Measurements from ENCODE around the gene CEP104. TPM values are rescaled to one million over a fixed set of nuclear protein-coding genes. Genes with fewer than 3 reads are reported as not detected.
A peak's percentile ranks its signal among the peaks of the same experiment; 100 is the strongest.

The CEP104 gene
- total RNA-seq, 2 donors from 2014 or later = 41.1 to 52.7 TPM

DNA sequence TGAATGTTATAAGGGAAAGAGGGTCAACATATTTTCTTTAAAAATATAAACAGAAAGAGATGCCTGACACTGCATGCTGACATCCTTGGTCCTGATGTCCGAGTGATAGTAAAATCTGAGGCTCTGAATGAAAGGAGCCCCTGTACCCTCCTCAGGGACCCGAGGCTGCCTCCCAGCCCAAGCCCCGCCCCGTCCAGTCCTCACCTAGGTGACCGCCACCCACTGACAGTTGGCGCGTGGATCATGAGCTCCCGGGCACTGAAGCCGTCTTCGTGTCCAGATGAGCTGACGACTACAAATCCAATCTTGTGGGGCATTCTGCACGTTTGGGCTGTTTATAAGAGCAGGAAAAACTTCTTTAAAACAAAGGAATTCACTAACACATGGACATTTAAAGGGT is 4.9 kb downstream of the CEP104 start:
- TF ChIP-seq CTCF (IDR thresholded peaks at IDR 0.05) = no peak
- H3K9ac ChIP-seq (ENCODE audit: low read depth in 2 of 2, low read length in 2 of 2) = no peak overlapping the region
- no peak overlapping the region for H3K4me3 ChIP-seq
- no peak overlapping the region for H3K27ac ChIP-seq
- H3K27me3 ChIP-seq = no peaks in the 10 kb centered on the region
- no peaks in the 10 kb centered on the region for H3K4me1 ChIP-seq
- no peaks in the 10 kb centered on the region for H3K9me3 ChIP-seq
- DNase-seq = no peak
- intact Hi-C loops (cut with DNase I) = no loop called here
- H3K36me3 ChIP-seq = no peaks in the 10 kb centered on the region

DNA sequence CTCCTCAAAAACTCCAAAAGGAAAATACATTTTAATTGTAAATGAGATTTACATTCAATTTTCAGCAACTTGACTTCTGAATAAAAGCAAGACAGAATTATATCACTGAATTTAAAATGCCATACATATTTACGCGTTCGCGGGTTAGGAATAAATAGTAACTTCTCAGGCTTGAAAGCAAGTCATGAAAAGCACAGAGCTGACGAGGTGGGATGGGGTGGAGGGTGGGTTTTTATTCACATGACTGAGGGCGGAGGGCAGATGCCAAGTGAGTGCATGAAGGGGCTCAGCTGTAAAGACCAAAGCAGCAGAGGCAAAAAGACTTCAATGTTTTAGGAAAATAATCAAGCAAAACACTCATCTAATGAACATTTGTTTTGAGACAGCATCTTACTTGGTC is 5.7 kb downstream of the CEP104 start:
- no peak for TF ChIP-seq CTCF (IDR thresholded peaks at IDR 0.05)
- no peak overlapping the region for H3K4me3 ChIP-seq
- no peak for DNase-seq
- intact Hi-C loops (cut with DNase I) = no loop called here
- no peaks in the 10 kb centered on the region for H3K27me3 ChIP-seq
- peak overlapping the region in 1 of 2 donors; percentile 7 for H3K9ac ChIP-seq (ENCODE audit: low read depth in 2 of 2, low read length in 2 of 2)
- H3K36me3 ChIP-seq = no peaks in the 10 kb centered on the region
- H3K27ac ChIP-seq = no peak overlapping the region
- H3K4me1 ChIP-seq = no peaks in the 10 kb centered on the region
- no peaks in the 10 kb centered on the region for H3K9me3 ChIP-seq

DNA sequence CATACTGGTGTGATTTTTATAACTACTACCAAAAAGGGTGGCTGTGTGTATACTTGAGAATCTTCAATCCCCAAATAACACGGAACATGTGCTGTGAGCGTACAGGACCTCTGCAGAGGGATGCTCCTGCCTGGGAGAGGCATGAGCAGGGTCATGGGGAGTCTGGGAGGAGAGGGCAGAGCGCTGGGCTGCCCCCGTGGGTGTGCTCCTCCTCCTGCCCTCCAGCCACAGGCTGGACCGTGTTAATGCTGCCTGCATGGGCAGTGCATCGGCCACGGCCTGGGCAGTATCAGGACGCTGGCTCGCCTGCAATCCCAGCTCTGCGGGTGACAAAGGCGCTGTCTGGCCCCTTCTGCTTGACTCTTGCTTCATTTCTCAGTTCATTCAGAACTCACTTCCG is 6.2 kb downstream of the CEP104 start:
- DNase-seq = no peak
- no peak for TF ChIP-seq CTCF (IDR thresholded peaks at IDR 0.05)
- Histone ChIP-seq H3K4me1 (no peaks in the 10 kb centered on the region), H3K27ac (no peak overlapping the region), H3K9me3 (no peaks in the 10 kb centered on the region), H3K9ac (ENCODE audit: low read depth in 2 of 2, low read length in 2 of 2) (no peak overlapping the region), H3K4me3 (no peak overlapping the region), H3K27me3 (no peaks in the 10 kb centered on the region), H3K36me3 (no peaks in the 10 kb centered on the region)
- intact Hi-C loops (cut with DNase I) = no loop called here

DNA sequence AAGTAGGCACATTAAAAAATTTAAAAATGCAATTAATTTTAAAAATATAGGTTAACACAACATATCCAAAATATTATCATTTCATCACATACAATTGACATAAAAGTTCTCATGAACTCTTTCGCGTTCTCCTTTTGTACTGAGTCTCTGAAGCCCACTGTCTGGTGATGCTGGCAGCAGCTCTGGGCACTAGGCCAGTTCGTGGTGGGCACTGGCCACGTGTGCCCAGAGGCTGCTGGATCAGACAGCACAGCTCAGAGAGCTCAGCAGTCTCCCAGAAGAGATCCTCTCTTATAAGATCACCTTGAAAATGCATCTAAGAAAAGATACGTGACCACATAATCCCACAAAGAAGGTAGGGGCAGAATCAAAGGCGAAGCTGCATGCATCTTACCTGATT is 9.9 kb downstream of the CEP104 start:
- H3K27me3 ChIP-seq = no peaks in the 10 kb centered on the region
- no peak overlapping the region for H3K9ac ChIP-seq (ENCODE audit: low read depth in 2 of 2, low read length in 2 of 2)
- no peak for DNase-seq
- H3K4me3 ChIP-seq = no peak overlapping the region
- intact Hi-C loops (cut with DNase I) = no loop called here
- H3K36me3 ChIP-seq = no peaks in the 10 kb centered on the region
- no peaks in the 10 kb centered on the region for H3K4me1 ChIP-seq
- H3K9me3 ChIP-seq = no peaks in the 10 kb centered on the region
- H3K27ac ChIP-seq = no peak overlapping the region
- no peak for TF ChIP-seq CTCF (IDR thresholded peaks at IDR 0.05)

- DNase-seq = no peak
- Histone ChIP-seq H3K36me3 (no peaks in the 10 kb centered on the region), H3K9me3 (no peaks in the 10 kb centered on the region), H3K4me3 (no peak overlapping the region), H3K27me3 (no peaks in the 10 kb centered on the region), H3K27ac (no peak overlapping the region), H3K9ac (ENCODE audit: low read depth in 2 of 2, low read length in 2 of 2) (no peak overlapping the region), H3K4me1 (no peaks in the 10 kb centered on the region)
- no peak for TF ChIP-seq CTCF (IDR thresholded peaks at IDR 0.05)
- intact Hi-C loops (cut with DNase I) = no loop called here
Observed at GRCh38 chr1:3846541-3846940, 10.5 kb downstream of the CEP104 start.

DNA sequence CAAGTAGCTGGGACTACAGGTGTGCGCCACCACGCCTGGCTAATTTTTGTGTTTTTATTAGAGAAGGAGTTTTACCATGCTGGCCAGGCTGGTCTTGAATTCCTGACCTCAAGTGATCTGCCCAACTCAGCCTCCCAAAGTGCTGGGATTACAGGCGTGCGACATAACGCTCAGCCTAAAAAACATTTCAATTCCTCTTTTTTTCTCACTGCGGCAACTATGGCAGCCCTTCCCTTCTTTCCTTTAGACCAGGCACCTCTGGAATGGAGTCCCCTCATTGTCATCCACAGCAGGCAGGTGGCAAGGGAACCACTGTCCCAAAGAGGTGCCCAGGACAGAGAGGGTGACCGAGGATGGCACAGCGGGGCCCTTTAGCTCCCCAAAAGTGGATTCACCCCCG is 14.1 kb downstream of the CEP104 start:
- H3K9me3 ChIP-seq = no peaks in the 10 kb centered on the region
- no peak overlapping the region for H3K4me3 ChIP-seq
- intact Hi-C loops (cut with DNase I) = no loop called here
- H3K36me3 ChIP-seq = peaks cover under 1% of the 10 kb centered on the region
- no peak for DNase-seq
- TF ChIP-seq CTCF (IDR thresholded peaks at IDR 0.05) = no peak
- H3K9ac ChIP-seq (ENCODE audit: low read depth in 2 of 2, low read length in 2 of 2) = no peak overlapping the region
- no peaks in the 10 kb centered on the region for H3K27me3 ChIP-seq
- no peak overlapping the region for H3K27ac ChIP-seq
- H3K4me1 ChIP-seq = no peaks in the 10 kb centered on the region

Measured in colonic mucosa (tissue), 4 donors.